Hematopoietic multipotent progenitor cell (in vitro differentiated cells): ENCODE results near the gene LRRN4CL. TPM values are rescaled to one million over a fixed set of nuclear protein-coding genes. Genes with fewer than 3 reads are reported as not detected.
"Not testable (repeated sequence)": the region's sequence is repeated elsewhere in the genome, so short reads cannot be mapped to it uniquely, and the experiment has no call there.

Experiments used
- DNase-seq, 3 donors: peaks; one replicate each; pipeline ENCODE4 v3.0.0-alpha.2; 2011 to 2015; ENCODE audit warnings: low read depth in 2 of 3, low spot score in 2 of 3
- total RNA-seq: library from RNA; depleted of rRNA; stranded (reverse); fragments of >200 nt; gene quantifications from one replicate; pipeline ENCODE4 v1.2.3, GENCODE V29; 2012

Gene LRRN4CL
- total RNA-seq, 1 donor = 0.27 TPM

- no peak for DNase-seq
These were observed 11.6 kb downstream of the LRRN4CL start for GRCh38 chr11:62677714-62678113.

GRCh38 chr11:62677156-62677555 is 12.2 kb downstream of the LRRN4CL start:
- no peak for DNase-seq

DNA sequence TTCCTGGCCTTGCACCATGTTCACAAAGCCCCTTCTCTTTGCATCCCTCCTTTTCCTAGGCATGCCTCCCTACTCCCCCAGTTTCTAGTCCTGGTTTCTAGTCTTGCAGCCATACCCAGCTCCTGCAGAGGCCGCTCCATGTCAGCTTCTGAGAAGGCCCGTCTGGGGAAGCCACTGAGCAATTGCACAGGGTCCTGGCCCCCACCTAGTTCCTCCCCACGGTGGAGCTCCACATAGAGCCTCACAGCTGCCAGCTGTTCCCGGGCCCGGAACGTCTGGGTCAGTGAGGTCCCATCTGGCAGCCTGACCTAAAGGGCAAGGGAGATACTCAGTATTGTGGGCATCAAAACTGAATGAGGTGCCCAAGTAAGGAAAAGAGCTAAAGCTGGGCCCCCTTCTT is 12.6 kb downstream of the LRRN4CL start:
- no peak for DNase-seq

DNA sequence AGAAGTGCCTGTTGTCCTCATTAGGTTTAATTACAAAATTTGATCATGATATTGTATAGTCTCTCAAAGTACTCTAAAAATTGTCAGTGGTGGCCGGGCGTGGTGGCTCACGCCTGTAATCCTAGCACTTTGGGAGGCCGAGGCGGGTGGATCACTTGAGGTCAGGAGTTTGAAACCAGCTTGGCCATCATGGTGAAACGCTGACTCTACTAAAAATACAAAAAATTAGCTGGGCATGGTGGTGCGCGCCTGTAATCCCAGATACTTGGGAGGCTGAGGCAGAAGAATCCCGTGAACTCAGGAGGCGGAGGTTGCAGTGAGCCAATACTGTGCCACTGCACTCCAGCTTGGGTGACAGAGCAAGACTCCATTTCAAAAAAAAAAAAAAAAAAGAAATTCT is 13.9 kb downstream of the LRRN4CL start:
- not testable (repeated sequence) for DNase-seq

- no peak for DNase-seq
These were observed 16.2 kb downstream of the LRRN4CL start for GRCh38 chr11:62673196-62673525.

DNA sequence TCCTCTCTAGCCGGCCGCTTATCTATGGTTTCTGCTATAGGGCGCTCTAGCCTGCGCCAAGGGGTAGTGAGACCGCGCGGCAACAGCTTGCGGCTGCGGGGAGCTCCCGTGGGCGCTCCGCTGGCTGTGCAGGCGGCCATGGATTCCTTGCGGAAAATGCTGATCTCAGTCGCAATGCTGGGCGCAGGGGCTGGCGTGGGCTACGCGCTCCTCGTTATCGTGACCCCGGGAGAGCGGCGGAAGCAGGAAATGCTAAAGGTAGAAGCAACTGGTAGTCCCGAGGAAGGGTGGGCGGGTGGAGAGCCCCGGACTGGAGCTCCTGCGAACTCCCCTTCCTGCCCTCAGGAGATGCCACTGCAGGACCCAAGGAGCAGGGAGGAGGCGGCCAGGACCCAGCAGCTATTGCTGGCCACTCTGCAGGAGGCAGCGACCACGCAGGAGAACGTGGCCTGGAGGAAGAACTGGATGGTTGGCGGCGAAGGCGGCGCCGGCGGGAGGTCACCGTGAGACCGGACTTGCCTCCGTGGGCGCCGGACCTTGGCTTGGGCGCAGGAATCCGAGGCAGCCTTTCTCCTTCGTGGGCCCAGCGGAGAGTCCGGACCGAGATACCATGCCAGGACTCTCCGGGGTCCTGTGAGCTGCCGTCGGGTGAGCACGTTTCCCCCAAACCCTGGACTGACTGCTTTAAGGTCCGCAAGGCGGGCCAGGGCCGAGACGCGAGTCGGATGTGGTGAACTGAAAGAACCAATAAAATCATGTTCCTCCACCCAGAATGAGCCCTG is 17.5 kb downstream of the LRRN4CL start, which contains the start of the genes LBHD1 and UQCC3:
Gene LBHD1 (minus strand): TSS at position 660 of the 782 bp plus-strand sequence. CDS start 2,236 bp downstream, outside the sequence.
Gene UQCC3 (plus strand): TSS at position 66 of the 782 bp plus-strand sequence. CDS start 73 bp downstream, at position 139.
- DNase-seq = peak; percentile 54 to 89 (median 86)

GRCh38 chr11:62671236-62671607 is 18.1 kb downstream of the LRRN4CL start:
- peak in 1 of 3 donors; percentile 37 for DNase-seq

DNA sequence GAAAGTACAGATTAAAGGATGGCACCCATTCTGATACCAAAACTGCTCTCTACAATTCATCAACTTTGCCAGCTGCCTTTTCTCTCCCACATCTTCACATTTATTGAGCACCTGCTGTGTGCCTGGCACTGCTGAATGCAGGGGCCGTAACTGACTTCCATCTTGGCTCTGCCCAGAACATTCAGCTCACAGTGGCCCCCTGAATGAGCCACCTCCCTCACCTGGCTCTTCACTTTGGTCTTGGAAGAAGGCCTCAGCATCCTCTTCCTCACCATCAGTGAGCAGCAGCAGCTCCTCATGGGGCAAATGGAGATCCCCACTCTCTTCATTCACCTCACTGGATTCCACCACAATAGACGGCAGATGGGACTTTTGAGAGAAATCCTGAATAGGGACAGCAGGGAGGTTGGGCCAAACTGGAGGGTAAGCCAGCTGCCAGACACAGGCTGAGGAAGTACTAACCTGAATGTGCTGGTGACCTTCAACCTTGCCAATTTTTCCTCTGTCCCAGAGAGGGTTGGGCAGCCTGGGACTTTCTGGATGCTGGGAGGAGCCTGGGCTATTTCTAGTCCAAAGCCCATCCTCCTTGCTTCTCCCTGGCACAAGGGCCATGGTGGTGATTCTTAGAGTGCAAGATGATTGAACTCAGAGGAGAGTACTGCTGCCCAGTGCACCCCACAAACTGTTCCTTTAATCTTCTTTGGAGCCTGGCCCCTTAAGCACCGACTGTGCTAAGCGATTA is 19.7 kb downstream of the LRRN4CL start:
- no peak for DNase-seq

DNA sequence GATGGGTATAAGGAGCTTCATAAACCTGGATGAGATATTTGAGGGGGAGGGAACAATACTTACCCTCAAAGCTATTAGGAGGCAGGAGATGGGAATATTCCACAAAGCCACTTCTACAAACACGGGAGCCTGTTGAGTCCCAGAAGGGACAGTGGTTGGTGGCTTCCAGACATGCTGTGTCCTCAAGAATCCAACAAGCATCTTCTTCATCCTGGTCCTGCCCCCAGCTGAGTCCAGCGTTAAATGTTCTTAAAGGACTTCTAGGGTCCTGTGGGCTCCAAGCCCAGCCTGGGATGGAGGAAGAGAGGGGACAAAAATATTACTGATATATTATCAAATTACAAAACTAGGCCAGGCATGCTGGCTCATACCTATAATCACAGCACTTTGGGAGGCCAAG is 21.9 kb downstream of the LRRN4CL start:
- no peak for DNase-seq

DNA sequence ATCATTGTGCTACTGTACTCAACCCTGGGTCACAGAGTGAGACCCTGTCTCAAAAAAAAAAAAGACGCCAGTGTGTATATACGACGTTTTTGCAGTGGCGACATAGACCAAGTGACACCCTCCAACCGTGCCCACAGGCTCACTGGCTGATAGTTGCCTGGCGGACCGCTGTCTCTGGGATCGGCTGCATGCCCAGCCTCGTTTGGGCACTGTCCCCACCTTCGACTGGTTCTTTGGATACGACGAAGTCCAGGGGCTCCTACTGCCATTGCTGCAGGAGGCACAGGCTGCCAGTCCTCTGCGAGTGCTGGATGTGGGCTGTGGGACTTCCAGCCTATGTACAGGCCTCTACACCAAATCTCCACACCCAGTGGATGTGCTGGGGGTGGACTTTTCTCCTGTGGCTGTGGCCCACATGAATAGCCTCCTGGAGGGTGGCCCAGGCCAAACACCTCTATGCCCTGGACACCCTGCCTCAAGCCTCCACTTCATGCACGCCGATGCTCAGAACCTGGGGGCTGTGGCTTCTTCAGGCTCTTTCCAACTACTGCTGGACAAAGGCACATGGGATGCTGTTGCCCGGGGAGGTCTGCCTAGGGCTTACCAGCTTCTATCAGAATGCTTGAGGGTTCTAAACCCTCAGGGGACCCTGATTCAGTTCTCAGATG is 22.9 kb downstream of the LRRN4CL start:
- no peak for DNase-seq

DNA sequence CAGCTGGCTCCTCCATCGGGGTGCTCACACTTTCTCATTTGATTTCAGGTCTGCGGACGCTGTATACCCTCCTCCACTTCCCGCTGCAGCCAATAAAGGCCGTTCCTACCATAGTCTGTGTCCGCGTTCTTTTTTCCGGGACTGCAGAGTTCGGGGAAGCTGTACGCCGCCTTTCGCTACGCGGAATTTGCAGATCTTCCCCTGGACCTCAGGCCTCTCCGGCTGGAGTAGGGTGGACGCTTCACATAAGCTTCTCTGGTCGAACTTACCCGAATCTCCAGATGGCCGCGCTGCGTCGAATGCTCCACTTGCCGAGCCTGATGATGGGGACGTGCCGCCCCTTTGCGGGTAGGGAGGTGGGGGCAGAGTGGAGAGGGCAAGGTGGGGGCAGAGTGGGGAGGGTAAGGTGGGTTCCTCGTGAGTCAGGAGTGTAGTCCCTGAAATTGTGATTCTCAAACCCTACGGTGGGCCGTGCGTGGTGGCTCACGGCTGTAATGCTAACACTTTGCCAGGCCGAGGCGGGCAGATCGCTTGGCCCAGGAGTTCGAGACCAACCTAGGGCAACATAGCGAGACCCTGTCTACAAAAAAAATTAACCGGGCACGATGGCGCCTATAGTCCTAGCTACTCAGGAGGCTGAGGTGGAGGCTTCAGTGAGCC is 23.6 kb downstream of the LRRN4CL start:
- peak in 2 of 3 donors; percentile 74 to 79 for DNase-seq

- peak; percentile 90 to 95 (median 94) for DNase-seq
These were observed 24.2 kb downstream of the LRRN4CL start, which contains the start of the genes C11orf98 and CSKMT for GRCh38 chr11:62665075-62665598. Gene C11orf98 (minus strand): TSS chr11:62665210. CDS start chr11:62665169, 41 bp downstream. Gene CSKMT (plus strand): TSS chr11:62665312. CDS start chr11:62665880, 568 bp downstream.

- peak in 2 of 3 donors; percentile 50 to 70 for DNase-seq
These were observed 24.8 kb downstream of the LRRN4CL start for GRCh38 chr11:62664405-62665074.

DNA sequence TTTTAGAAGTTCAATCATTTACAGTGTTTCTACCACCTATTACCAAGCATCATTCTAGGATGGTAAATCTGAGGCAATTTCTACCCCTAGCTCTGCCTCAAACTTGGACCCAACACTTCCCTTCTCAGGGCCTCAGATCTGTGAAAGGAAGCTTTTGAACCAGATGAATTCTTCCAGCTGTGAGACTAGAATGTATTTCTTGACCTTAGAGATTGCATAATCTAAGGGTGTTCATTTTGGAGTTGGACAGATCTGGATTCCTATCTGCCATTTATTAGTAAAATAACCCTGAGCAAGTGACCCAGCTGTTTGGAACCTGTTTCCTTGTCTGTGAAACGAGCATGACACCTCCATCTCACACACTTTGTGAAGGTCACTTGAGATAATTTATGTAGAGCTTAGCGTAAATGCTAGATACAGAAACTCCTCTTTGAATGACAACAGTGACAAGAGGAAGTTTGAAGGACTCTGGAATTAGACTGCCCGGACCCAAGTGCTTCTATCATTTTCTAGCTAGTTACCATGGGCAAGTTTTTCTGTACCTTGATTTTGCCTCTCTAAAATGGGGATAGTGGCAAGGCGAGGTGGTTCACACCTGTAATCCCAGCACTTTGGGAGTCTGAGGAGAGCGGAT is 32.4 kb downstream of the LRRN4CL start:
- DNase-seq = no peak

GRCh38 chr11:62654297-62654696 is 35.0 kb downstream of the LRRN4CL start:
- no peak for DNase-seq

DNA sequence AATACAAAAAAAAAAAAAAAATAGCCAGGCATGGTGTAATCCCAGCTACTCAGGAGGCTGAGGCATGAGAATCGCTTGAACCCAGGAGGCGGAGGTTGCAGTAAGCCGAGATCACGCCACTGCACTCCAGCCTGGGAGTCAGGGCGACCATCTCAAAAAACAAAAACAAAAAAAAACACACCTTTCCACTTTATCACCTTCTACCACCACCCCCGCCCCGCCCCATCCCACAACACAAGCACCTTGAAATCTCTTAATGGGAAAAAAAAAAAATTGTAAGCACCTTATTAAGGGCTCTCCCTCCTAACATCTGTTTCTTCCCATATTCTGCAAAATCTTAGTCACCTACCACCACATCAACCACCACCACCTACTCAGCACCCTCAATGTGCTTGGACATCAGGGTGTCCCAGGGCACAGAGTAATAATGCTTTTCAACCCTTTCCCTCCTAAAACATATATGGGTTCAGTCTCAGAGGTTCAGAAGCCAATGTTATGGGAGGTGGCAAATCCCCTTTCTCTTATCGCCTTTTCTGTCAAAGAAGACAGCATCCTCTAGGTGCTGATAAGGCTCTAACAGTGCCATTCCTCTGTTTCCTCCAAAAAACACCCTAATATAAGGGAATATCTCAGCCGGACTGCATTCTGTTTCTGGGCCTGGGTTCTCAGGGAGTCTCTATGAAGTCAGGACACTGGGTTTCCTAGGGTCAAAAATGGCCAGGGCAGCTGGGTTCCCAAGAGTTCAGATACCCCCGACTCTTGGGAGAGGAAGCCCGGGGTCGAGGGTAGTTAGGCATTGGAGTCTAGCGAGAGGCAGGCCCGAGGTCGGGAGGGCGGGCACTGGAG is 36.9 kb downstream of the LRRN4CL start:
- DNase-seq = no peak

- not testable (repeated sequence) for DNase-seq
These were observed 39.0 kb downstream of the LRRN4CL start for GRCh38 chr11:62650283-62650682.

- DNase-seq = no peak
These were observed 39.8 kb downstream of the LRRN4CL start for GRCh38 chr11:62649486-62649885.
